ENCODE measurements around the gene ULK3.

- TF ChIP-seq GATA3 (IDR thresholded peaks at IDR 0.05; ENCODE audit: low read depth, low read length), result no peak
- no peak for TF ChIP-seq GATA2 (IDR thresholded peaks at IDR 0.05; ENCODE audit: low read depth, low read length)
These were observed 21.7 kb downstream of the ULK3 start for GRCh38 chr15:74821091-74821789.

All from SH-SY5Y (cell line).